ENCODE data around the gene ITGAX.

The ITGAX gene

DNA sequence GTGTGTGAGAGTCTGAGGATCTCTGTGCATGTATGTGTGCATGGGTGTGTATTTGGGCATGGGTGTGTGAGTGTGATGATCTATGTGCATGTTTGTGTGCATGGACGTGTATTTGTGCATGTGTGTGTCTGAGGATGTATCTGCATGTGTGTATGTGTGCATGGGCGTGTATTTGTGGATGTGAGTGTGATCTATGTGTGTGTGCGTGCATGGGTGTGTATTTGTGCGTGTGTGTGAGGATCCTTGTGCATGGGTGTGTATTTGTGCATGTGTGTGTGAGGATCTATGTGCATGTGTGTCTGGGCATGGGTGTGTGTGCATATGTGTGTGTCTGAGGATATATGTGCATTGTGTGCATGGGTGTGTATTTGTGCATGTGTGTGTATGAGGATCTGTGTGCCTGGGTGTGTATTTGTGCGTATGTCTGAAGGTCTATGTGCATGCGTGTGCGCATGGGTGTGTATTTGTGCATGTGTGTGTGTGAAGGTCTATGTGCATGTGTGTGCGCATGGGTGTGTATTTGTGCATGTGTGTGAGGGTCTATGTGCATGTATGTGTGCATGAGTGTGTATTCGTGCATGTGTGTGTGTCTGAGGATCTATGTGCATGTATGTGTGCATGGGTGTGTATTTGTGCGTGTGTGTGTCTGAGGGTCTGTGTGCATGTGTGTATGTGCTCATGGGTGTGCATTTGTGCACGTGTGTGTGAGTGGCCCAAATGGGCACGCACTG lies 26.5 kb upstream of the ITGAX start:
- TF ChIP-seq, protein P1, sequence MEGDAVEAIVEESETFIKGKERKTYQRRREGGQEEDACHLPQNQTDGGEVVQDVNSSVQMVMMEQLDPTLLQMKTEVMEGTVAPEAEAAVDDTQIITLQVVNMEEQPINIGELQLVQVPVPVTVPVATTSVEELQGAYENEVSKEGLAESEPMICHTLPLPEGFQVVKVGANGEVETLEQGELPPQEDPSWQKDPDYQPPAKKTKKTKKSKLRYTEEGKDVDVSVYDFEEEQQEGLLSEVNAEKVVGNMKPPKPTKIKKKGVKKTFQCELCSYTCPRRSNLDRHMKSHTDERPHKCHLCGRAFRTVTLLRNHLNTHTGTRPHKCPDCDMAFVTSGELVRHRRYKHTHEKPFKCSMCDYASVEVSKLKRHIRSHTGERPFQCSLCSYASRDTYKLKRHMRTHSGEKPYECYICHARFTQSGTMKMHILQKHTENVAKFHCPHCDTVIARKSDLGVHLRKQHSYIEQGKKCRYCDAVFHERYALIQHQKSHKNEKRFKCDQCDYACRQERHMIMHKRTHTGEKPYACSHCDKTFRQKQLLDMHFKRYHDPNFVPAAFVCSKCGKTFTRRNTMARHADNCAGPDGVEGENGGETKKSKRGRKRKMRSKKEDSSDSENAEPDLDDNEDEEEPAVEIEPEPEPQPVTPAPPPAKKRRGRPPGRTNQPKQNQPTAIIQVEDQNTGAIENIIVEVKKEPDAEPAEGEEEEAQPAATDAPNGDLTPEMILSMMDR (conservative IDR thresholded peaks at IDR 0.05; ENCODE audit: control insufficient read depth, insufficient read depth, low read depth, low read length) = no peak
- DNase-seq (ENCODE audit: low read depth) = no peak
- no peak overlapping the region for H3K4me3 ChIP-seq (ENCODE audit: control insufficient read depth, low read depth, low read length)

DNA sequence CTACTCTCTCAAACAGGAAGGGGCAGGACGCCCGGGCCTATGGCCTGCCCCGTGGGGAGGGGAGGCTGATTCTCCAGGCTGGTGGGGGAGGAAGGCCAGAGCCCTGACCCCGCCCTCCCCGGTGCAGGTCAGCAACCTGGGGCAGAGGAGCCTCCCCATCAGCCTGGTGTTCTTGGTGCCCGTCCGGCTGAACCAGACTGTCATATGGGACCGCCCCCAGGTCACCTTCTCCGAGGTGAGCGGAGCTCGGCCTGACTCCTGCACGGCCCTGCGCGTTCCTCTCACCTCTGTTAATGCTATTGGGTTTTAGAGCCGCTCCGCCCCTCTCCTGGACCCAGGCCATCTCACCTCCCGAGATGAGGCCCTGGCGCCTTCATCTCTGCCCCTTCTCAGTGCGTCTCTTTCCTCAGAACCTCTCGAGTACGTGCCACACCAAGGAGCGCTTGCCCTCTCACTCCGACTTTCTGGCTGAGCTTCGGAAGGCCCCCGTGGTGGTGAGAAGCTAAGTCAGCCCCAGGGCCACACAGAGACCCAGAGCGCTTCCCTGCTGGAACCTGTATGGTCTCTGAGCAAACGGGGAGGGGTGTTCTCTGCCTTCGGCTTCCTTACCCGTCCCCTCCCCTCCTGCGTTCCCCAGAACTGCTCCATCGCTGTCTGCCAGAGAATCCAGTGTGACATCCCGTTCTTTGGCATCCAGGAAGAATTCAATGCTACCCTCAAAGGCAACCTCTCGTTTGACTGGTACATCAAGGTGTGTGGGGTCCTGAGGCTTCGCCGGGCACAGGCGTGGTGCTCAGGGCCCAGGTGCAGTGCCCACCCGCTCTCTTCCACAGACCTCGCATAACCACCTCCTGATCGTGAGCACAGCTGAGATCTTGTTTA lies 25.1 kb upstream of the ITGAX start:
- TF ChIP-seq, protein P1 (conservative IDR thresholded peaks at IDR 0.05; ENCODE audit: control insufficient read depth, insufficient read depth, low read depth, low read length) = no peak
- no peak overlapping the region for H3K4me3 ChIP-seq (ENCODE audit: control insufficient read depth, low read depth, low read length)
- DNase-seq (ENCODE audit: low read depth) = no peak

DNA sequence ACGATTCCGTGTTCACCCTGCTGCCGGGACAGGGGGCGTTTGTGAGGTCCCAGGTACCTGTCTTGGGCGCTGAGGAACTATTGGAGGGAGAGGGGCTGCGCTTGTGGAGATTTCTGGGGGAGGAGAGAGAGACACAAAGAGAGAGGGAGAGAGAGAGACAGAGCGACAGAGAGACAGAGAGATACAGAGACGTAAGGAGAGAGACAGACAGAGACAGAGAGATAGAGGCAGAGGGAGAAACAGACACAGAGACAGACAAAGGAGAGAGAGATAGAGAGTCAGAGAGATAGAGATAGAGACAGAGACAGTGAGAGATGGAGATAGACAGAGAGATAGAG lies 24.5 kb upstream of the ITGAX start:
- TF ChIP-seq, protein P1 (conservative IDR thresholded peaks at IDR 0.05; ENCODE audit: control insufficient read depth, insufficient read depth, low read depth, low read length) = no peak
- no peak for DNase-seq (ENCODE audit: low read depth)
- no peak overlapping the region for H3K4me3 ChIP-seq (ENCODE audit: control insufficient read depth, low read depth, low read length)

DNA sequence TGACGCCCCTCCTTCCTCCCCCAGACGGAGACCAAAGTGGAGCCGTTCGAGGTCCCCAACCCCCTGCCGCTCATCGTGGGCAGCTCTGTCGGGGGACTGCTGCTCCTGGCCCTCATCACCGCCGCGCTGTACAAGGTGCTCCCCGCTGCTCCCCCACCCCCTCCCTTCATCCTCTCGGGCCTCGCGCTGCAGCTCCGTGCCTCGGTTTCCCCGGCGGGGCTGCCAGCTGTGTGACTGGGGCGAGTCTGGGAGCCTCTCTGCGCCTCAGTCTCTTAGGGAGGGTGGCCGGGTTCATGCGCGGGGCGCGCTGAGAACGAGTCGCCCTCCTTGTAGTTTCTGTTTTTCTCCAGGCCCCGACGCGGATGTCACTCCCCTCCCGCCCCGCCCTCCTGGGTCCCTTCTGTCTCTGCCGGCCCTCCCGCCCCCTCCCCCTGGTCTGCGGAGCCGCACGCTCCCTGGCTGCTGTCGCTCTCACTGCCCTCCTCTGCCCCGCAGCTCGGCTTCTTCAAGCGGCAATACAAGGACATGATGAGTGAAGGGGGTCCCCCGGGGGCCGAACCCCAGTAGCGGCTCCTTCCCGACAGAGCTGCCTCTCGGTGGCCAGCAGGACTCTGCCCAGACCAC lies 23.7 kb upstream of the ITGAX start:
- DNase-seq (ENCODE audit: low read depth) = no peak
- no peak overlapping the region for H3K4me3 ChIP-seq (ENCODE audit: control insufficient read depth, low read depth, low read length)
- TF ChIP-seq, protein P1 (conservative IDR thresholded peaks at IDR 0.05; ENCODE audit: control insufficient read depth, insufficient read depth, low read depth, low read length) = no peak

DNA sequence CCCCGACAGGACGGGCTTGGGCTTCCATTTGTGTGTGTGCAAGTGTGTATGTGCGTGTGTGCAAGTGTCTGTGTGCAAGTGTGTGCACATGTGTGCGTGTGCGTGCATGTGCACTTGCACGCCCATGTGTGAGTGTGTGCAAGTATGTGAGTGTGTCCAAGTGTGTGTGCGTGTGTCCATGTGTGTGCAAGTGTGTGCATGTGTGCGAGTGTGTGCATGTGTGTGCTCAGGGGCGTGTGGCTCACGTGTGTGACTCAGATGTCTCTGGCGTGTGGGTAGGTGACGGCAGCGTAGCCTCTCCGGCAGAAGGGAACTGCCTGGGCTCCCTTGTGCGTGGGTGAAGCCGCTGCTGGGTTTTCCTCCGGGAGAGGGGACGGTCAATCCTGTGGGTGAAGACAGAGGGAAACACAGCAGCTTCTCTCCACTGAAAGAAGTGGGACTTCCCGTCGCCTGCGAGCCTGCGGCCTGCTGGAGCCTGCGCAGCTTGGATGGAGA lies 23.1 kb upstream of the ITGAX start:
- TF ChIP-seq, protein P1 (conservative IDR thresholded peaks at IDR 0.05; ENCODE audit: control insufficient read depth, insufficient read depth, low read depth, low read length) = no peak
- no peak for DNase-seq (ENCODE audit: low read depth)
- H3K4me3 ChIP-seq (ENCODE audit: control insufficient read depth, low read depth, low read length) = no peak overlapping the region

DNA sequence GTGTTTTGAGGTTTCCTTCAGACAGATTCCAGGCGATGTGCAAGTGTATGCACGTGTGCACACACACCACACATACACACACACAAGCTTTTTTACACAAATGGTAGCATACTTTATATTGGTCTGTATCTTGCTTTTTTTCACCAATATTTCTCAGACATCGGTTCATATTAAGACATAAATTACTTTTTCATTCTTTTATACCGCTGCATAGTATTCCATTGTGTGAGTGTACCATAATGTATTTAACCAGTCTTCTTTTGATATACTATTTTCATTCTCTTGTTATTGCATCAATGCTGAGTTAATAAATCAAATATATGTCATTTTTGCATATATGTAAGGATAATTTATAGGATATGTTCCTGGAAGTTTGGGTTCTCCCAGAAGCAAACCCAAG lies 22.4 kb upstream of the ITGAX start:
- TF ChIP-seq, protein P1 (conservative IDR thresholded peaks at IDR 0.05; ENCODE audit: control insufficient read depth, insufficient read depth, low read depth, low read length) = no peak
- H3K4me3 ChIP-seq (ENCODE audit: control insufficient read depth, low read depth, low read length) = no peak overlapping the region
- no peak for DNase-seq (ENCODE audit: low read depth)
